IMR-90 (cell line): Measurements from ENCODE around the gene SUGCT.

Experiments used
- CHD1 ChIP-seq: IDR thresholded peaks from 2 replicates; pipeline ENCODE4 v1.6.1; 2012; ENCODE audit warnings: low read depth, low read length, improper control_type of control experiment
- FOS ChIP-seq: fragments of 150-350 bp; IDR thresholded peaks from 2 replicates; pipeline ENCODE4 v1.6.1; 2016; ENCODE audit warnings: low read depth, low read length
- MXI1 ChIP-seq: IDR thresholded peaks from 2 replicates; pipeline ENCODE4 v1.6.1; 2012; ENCODE audit warnings: low read depth, mild to moderate bottlenecking, low read length, moderate library complexity, borderline replicate concordance
- POLR2A ChIP-seq: IDR thresholded peaks from 2 replicates; pipeline ENCODE4 v1.6.1; 2012; ENCODE audit warnings: mild to moderate bottlenecking, low read depth, low read length
- RAD21 ChIP-seq: IDR thresholded peaks from 2 replicates; pipeline ENCODE4 v1.6.1; 2012; ENCODE audit warnings: low read length, improper control_type of control experiment
- RCOR1 ChIP-seq: IDR thresholded peaks from 2 replicates; pipeline ENCODE4 v1.6.1; 2012; ENCODE audit warnings: mild to moderate bottlenecking, low read length, improper control_type of control experiment; ENCODE audit not compliant: insufficient replicate concordance
- RFX5 ChIP-seq: IDR thresholded peaks from 2 replicates; pipeline ENCODE4 v1.8.0; 2012; ENCODE audit warnings: low read depth, mild to moderate bottlenecking, low read length, moderate library complexity
- SMC3 ChIP-seq: fragments of 150-350 bp; IDR thresholded peaks from 2 replicates; pipeline ENCODE4 v1.6.1; 2016; ENCODE audit warnings: low read depth, mild to moderate bottlenecking, antibody characterized with exemption, low read length, moderate library complexity
- TF ChIP-seq, protein P1 (sequence below): conservative IDR thresholded peaks from 2 replicates; pipeline ENCODE4 v1.5.1; 2012; ENCODE audit warnings: mild to moderate bottlenecking, low read depth, low read length, improper control_type of control experiment
- TF ChIP-seq, protein P2 (sequence below): fragments of 150-350 bp; IDR thresholded peaks from 2 replicates; pipeline ENCODE4 v1.6.1; 2016; ENCODE audit warnings: low read depth, mild to moderate bottlenecking, low read length, moderate library complexity, borderline replicate concordance
- TF ChIP-seq, protein P3 (sequence below): fragments of 150-350 bp; IDR thresholded peaks from 2 replicates; pipeline ENCODE4 v1.6.1; 2017; ENCODE audit warnings: mild to moderate bottlenecking, antibody characterized with exemption, low read length, low read depth

DNA sequence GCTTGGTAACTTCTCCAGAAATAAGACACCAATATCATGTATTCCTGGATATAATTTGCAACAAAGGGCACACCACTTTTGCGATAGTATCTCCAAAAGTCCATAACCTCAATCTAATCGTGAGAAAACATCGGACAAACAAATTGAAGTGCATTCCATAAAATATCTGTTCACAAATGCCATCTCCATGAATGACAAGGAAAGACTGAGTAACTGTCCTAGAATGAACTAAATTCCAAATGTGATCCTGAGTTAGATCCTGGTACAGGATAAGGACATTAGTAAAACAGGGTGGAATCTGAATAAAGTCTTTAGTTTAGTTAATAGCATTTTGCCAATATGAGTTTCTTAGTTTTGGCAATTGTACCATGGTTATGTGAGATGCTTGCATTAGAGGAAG, 384.2 kb downstream of the SUGCT start:
- TF ChIP-seq, protein P1, sequence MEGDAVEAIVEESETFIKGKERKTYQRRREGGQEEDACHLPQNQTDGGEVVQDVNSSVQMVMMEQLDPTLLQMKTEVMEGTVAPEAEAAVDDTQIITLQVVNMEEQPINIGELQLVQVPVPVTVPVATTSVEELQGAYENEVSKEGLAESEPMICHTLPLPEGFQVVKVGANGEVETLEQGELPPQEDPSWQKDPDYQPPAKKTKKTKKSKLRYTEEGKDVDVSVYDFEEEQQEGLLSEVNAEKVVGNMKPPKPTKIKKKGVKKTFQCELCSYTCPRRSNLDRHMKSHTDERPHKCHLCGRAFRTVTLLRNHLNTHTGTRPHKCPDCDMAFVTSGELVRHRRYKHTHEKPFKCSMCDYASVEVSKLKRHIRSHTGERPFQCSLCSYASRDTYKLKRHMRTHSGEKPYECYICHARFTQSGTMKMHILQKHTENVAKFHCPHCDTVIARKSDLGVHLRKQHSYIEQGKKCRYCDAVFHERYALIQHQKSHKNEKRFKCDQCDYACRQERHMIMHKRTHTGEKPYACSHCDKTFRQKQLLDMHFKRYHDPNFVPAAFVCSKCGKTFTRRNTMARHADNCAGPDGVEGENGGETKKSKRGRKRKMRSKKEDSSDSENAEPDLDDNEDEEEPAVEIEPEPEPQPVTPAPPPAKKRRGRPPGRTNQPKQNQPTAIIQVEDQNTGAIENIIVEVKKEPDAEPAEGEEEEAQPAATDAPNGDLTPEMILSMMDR, result no peak
- TF ChIP-seq CHD1 (no peak), FOS (no peak), POLR2A (no peak), MXI1 (no peak), RCOR1 (no peak), RAD21 (no peak), RFX5 (no peak), SMC3 (no peak)
- TF ChIP-seq, protein P2, sequence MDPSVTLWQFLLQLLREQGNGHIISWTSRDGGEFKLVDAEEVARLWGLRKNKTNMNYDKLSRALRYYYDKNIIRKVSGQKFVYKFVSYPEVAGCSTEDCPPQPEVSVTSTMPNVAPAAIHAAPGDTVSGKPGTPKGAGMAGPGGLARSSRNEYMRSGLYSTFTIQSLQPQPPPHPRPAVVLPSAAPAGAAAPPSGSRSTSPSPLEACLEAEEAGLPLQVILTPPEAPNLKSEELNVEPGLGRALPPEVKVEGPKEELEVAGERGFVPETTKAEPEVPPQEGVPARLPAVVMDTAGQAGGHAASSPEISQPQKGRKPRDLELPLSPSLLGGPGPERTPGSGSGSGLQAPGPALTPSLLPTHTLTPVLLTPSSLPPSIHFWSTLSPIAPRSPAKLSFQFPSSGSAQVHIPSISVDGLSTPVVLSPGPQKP, result no peak
- TF ChIP-seq, protein P3, sequence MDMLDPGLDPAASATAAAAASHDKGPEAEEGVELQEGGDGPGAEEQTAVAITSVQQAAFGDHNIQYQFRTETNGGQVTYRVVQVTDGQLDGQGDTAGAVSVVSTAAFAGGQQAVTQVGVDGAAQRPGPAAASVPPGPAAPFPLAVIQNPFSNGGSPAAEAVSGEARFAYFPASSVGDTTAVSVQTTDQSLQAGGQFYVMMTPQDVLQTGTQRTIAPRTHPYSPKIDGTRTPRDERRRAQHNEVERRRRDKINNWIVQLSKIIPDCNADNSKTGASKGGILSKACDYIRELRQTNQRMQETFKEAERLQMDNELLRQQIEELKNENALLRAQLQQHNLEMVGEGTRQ, result no peak
